Gastroesophageal sphincter (tissue), 3 donors: ENCODE measurements around the gene APOA4.

Experiments used
- EP300 ChIP-seq: sonication (generic); formaldehyde crosslinking; IDR thresholded peaks from one replicate; pipeline ENCODE4 v1.6.1; 2017; ENCODE audit warnings: antibody characterized with exemption, mild to moderate bottlenecking
- POLR2A ChIP-seq, 2 donors: fragments of 450-650 bp; IDR thresholded peaks; one replicate each; pipeline ENCODE4 v1.6.1; 2017; ENCODE audit warnings: antibody characterized with exemption in 2 of 2, mild to moderate bottlenecking in 2 of 2, moderate library complexity in 1 of 2
- POLR2AphosphoS5 ChIP-seq: sonication (generic); formaldehyde crosslinking; IDR thresholded peaks from one replicate; pipeline ENCODE4 v1.6.1; 2017; ENCODE audit warnings: antibody characterized with exemption
- TF ChIP-seq, protein P1 (sequence below), 4 experiments: fragments of 200-600 bp in 2 of 4; fragments of 450-650 bp in 2 of 4; sonication (generic) in 1 of 4; IDR thresholded peaks; one replicate each; pipeline ENCODE4 v1.5.1; 2017 to 2019; ENCODE audit warnings: antibody characterized with exemption in 4 of 4, mild to moderate bottlenecking in 2 of 4, moderate library complexity in 2 of 4

DNA sequence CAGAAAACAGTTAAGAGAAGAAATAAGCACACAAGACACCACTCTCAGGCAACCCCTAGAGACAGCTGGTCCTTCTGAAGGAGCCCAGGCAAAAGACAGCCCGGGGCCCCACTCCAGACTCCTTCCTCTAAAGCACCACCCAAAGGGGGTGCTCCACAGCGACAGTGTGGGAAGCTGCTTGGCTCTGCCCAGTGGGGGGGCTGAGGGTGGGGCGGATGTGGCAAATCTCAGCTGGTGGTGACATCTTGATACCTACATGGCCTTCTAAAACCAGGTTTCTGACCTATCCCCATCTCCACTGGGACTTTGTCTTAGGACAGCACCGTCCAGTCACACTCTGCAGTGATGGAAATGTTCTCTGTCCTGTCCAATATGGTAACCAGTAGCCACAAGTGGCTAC, 24.5 kb upstream of the APOA4 start:
- TF ChIP-seq, protein P1, sequence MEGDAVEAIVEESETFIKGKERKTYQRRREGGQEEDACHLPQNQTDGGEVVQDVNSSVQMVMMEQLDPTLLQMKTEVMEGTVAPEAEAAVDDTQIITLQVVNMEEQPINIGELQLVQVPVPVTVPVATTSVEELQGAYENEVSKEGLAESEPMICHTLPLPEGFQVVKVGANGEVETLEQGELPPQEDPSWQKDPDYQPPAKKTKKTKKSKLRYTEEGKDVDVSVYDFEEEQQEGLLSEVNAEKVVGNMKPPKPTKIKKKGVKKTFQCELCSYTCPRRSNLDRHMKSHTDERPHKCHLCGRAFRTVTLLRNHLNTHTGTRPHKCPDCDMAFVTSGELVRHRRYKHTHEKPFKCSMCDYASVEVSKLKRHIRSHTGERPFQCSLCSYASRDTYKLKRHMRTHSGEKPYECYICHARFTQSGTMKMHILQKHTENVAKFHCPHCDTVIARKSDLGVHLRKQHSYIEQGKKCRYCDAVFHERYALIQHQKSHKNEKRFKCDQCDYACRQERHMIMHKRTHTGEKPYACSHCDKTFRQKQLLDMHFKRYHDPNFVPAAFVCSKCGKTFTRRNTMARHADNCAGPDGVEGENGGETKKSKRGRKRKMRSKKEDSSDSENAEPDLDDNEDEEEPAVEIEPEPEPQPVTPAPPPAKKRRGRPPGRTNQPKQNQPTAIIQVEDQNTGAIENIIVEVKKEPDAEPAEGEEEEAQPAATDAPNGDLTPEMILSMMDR (IDR thresholded peaks at IDR 0.05): no peak
- TF ChIP-seq POLR2AphosphoS5 (no peak), POLR2A (IDR thresholded peaks at IDR 0.05) (no peak), EP300 (no peak)
